Mucosa of rectum (tissue), 2 donors: Measurements from ENCODE around the gene ZSWIM9.
"Not testable (repeated sequence)": the region's sequence is repeated elsewhere in the genome, so short reads cannot be mapped to it uniquely, and the experiment has no call there.

Source experiments
- H3K27ac ChIP-seq, 2 donors: one replicate each; pipeline ENCODE4 v1.7.0; 2013; ENCODE audit warnings: inconsistent platforms in 2 of 2, low read depth in 2 of 2, low read length in 2 of 2
- H3K27me3 ChIP-seq, 2 donors: one replicate each; pipeline ENCODE4 v1.7.0; 2013; ENCODE audit warnings: low read length in 2 of 2; ENCODE audit not compliant: control insufficient read depth in 2 of 2, insufficient read depth in 2 of 2
- H3K36me3 ChIP-seq, 2 donors: one replicate each; pipeline ENCODE4 v1.7.0; 2013; ENCODE audit warnings: low read length in 2 of 2; ENCODE audit not compliant: control insufficient read depth in 2 of 2, insufficient read depth in 2 of 2
- H3K4me1 ChIP-seq, 2 donors: one replicate each; pipeline ENCODE4 v1.7.0; 2013; ENCODE audit warnings: low read length in 2 of 2, mild to moderate bottlenecking in 1 of 2; ENCODE audit not compliant: control insufficient read depth in 2 of 2, insufficient read depth in 2 of 2
- H3K4me3 ChIP-seq, 2 donors: one replicate each; pipeline ENCODE4 v1.7.0; 2013; ENCODE audit warnings: low read length in 2 of 2
- H3K9ac ChIP-seq, 2 donors: one replicate each; pipeline ENCODE4 v1.7.0; 2013; ENCODE audit warnings: low read length in 2 of 2, low read depth in 1 of 2, mild to moderate bottlenecking in 1 of 2
- H3K9me3 ChIP-seq, 2 donors: one replicate each; pipeline ENCODE4 v1.7.0; 2013; ENCODE audit warnings: low read length in 2 of 2; ENCODE audit not compliant: control insufficient read depth in 2 of 2
- donor health status: healthy.
- donor health status: Normal muscosa, but diverticular disease.

Gene ZSWIM9

DNA sequence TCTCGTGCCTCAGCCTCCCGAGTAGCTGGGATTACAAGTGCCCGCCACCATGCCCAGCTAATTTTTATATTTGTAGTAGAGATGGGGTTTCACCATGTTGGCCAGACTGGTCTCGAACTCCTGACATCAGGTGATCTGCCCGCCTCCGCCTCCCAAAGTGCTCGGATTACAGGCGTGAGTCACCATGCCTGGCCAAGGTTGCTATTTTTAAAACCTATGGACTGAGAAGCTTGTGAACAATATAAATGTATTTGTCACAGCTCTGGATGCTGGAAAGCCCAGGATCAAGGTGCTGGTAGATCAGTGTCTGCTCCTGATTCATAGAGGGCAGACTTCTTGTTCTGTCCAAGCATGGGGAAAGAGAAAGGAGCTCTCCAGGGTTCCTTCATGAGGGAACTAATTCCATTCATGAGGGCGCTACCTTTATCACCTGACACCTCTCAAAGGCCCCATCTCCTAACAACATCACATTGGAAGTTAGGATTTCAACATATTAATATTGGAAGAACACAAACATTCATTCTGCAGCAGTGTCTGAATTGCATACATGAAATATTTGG, 69.2 kb downstream of the ZSWIM9 start:
- Histone ChIP-seq H3K36me3 (peaks cover 13 to 26% of the 10 kb centered on the region in 2 donors), H3K4me3 (no peak overlapping the region), H3K9ac (no peak overlapping the region), H3K4me1 (no peaks in the 10 kb centered on the region), H3K27me3 (no peaks in the 10 kb centered on the region), H3K9me3 (no peaks in the 10 kb centered on the region), H3K27ac (no peak overlapping the region)

- H3K9me3 ChIP-seq, H3K27ac ChIP-seq, H3K4me1 ChIP-seq, H3K9ac ChIP-seq, H3K4me3 ChIP-seq, H3K27me3 ChIP-seq: not testable (repeated sequence)
- H3K36me3 ChIP-seq: peaks cover 13 to 29% of the 10 kb centered on the region in 2 donors
Observed at GRCh38 chr19:48241771-48242170, 71.3 kb downstream of the ZSWIM9 start.

- H3K36me3 ChIP-seq: peaks cover 5 to 17% of the 10 kb centered on the region in 2 donors
- peak overlapping the region in 1 of 2 donors; percentile 48 for H3K27ac ChIP-seq
- H3K9ac ChIP-seq: no peak overlapping the region
- H3K9me3 ChIP-seq: no peaks in the 10 kb centered on the region
- no peak overlapping the region for H3K4me3 ChIP-seq
- peaks cover 0 to 2% of the 10 kb centered on the region in 2 donors for H3K4me1 ChIP-seq
- no peaks in the 10 kb centered on the region for H3K27me3 ChIP-seq
Observed at GRCh38 chr19:48244281-48244680, 73.8 kb downstream of the ZSWIM9 start.

DNA sequence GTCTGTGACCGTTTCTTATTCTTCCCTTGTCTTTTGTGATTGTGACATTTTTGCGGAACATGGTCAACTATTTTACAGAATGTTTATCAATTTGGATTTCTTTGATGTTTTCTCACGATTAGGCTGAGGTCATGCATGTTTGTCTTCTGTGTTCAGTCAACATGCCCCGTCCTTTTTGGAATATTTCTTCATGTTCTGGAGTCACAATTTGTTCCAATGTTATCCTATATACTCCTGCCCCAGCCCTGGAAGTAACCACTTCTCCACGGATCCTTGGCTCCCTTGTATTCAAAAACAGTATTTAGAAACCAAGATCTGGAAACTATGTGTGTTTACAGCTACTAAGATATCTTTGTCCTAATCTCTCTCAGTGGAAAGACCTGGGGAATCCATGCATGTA, 75.6 kb downstream of the ZSWIM9 start:
- H3K9me3 ChIP-seq: no peaks in the 10 kb centered on the region
- H3K36me3 ChIP-seq: peaks cover 0 to 7% of the 10 kb centered on the region in 2 donors
- no peak overlapping the region for H3K4me3 ChIP-seq
- H3K4me1 ChIP-seq: peaks cover 0 to 2% of the 10 kb centered on the region in 2 donors
- H3K27ac ChIP-seq: no peak overlapping the region
- H3K27me3 ChIP-seq: no peaks in the 10 kb centered on the region
- H3K9ac ChIP-seq: no peak overlapping the region

DNA sequence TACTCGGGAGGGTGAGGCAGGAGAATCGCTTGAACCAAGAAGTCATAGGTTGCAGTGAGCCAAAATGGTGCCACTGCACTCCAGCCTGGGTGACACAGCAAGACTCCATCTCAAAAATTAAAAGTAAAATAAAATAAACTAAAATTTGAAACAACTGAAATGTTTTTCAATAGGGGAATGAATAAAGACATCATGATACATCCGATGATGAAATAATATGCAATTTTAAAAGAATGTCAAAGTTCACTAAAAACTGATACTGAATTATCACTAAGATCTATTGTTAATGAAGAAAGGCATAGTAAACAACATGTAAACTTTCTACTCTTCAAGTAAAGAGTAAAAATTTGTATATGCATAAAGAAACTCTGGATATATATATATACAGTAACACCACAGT, 76.7 kb downstream of the ZSWIM9 start:
- no peak overlapping the region for H3K9ac ChIP-seq
- no peaks in the 10 kb centered on the region for H3K27me3 ChIP-seq
- peaks cover 0 to 2% of the 10 kb centered on the region in 2 donors for H3K4me1 ChIP-seq
- peaks cover 0 to 7% of the 10 kb centered on the region in 2 donors for H3K36me3 ChIP-seq
- no peak overlapping the region for H3K27ac ChIP-seq
- H3K4me3 ChIP-seq: no peak overlapping the region
- no peaks in the 10 kb centered on the region for H3K9me3 ChIP-seq
